ENCODE measurements around the gene SNRPF.
"Not testable (repeated sequence)": the region's sequence is repeated elsewhere in the genome, so short reads cannot be mapped to it uniquely, and the experiment has no call there.

SNRPF gene

GRCh38 chr12:95858451-95859343 is at the start of gene SNRPF:
Gene SNRPF, plus strand, starts transcription at chr12:95858952. Its CDS starts 122 bp downstream, at chr12:95859074.
- H3K36me3 ChIP-seq (replicated peaks) = peaks cover 28% of the 10 kb centered on the region
- peaks cover 10% of the 10 kb centered on the region for H3K27me3 ChIP-seq (ENCODE audit: low read depth)
- peak within 1 kb of the TSS; percentile 81 for H3K4me3 ChIP-seq
- in situ Hi-C loops (cut with MboI; ENCODE audit: low sequenced_read_pairs) = no loop called here
- peaks cover 4% of the 10 kb centered on the region; the same call in 1 of the 2 replicates for H3K4me1 ChIP-seq
- DNase-seq (ENCODE audit: low spot score in 2 of 2) = peak; percentile 96
- no peaks in the 10 kb centered on the region for H3K9me3 ChIP-seq

DNA sequence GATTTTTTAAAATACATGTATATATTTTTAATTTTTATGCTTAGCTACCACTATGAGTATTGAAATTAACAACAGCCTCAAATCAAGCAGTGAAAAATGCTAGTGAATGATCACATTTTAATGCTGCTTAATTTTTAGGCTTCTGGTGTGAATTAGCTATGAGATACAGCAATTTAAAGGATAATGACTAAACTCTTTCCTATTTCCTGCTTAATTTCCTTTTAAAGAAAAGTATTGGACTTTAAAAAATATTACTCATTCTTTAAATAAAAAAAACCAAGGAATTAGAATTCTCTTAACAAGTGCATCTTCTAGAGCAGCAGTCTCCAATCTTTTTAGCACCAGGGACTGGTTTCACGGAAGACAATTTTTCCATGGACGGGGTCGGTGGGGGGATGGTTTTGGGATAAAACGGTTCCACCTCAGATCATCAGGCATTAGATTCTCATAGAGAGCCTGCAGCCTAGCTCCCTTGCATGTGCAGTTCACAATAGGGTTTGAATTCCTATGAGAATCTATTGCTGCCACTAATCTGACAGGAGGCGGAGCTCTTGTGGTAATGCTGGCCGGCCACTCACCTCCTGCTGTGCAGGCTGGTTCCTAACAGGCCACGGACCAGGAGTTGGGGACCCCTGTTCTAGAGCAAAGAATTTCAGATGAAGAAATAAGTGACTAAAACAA is 49.6 kb upstream of the SNRPF start:
- Histone ChIP-seq H3K9me3 (peaks cover 4% of the 10 kb centered on the region; the same call in 1 of the 2 replicates), H3K4me1 (no peaks in the 10 kb centered on the region), H3K36me3 (replicated peaks) (no peaks in the 10 kb centered on the region), H3K27me3 (ENCODE audit: low read depth) (no peaks in the 10 kb centered on the region), H3K4me3 (no peak overlapping the region)
- in situ Hi-C loops (cut with MboI; ENCODE audit: low sequenced_read_pairs) = no loop called here
- DNase-seq (ENCODE audit: low spot score in 2 of 2) = no peak

GRCh38 chr12:95810411-95810810 is 48.3 kb upstream of the SNRPF start:
- in situ Hi-C loops (cut with MboI; ENCODE audit: low sequenced_read_pairs) = no loop called here
- DNase-seq (ENCODE audit: low spot score in 2 of 2) = no peak
- H3K36me3 ChIP-seq (replicated peaks) = no peaks in the 10 kb centered on the region
- no peaks in the 10 kb centered on the region for H3K4me1 ChIP-seq
- H3K27me3 ChIP-seq (ENCODE audit: low read depth) = peaks cover 3% of the 10 kb centered on the region; the same call in 1 of the 2 replicates
- H3K9me3 ChIP-seq = peaks cover 4% of the 10 kb centered on the region; the same call in 1 of the 2 replicates
- H3K4me3 ChIP-seq = no peak overlapping the region

- H3K36me3 ChIP-seq (replicated peaks); DNase-seq (ENCODE audit: low spot score in 2 of 2); H3K4me3 ChIP-seq; H3K4me1 ChIP-seq; in situ Hi-C loops (cut with MboI; ENCODE audit: low sequenced_read_pairs); H3K27me3 ChIP-seq (ENCODE audit: low read depth); H3K9me3 ChIP-seq: not testable (repeated sequence)
Measured at GRCh38 chr12:95812155-95812554, 46.6 kb upstream of the SNRPF start.

DNA sequence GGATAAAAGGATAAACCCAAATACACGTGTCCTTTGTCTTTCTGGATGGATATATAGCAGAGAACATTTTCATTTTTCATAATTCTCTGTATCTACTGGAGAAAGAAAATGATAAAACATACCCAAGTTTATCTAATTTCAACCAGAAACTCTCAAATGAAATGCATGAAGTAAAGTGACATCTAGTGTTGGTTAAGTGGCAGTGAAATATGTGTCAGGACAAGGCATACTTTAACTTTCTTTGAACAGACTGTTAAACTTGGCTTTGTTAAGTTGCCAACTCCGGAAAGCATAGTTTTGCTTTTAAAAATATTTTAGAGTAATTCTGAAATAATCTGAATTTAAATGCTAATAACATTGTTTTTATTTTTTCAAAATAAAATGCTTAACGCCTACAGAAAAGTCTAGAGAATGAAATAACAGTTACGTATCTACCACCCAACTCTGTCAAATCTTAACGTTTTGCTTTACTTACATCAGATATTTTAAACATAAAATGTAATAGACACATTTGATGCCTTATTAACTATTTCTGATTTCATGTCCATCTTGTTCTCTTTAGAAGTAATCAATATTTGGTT is 43.0 kb upstream of the SNRPF start:
- Histone ChIP-seq H3K27me3 (ENCODE audit: low read depth) (peaks cover 3% of the 10 kb centered on the region; the same call in 1 of the 2 replicates), H3K36me3 (replicated peaks) (no peaks in the 10 kb centered on the region), H3K4me1 (no peaks in the 10 kb centered on the region), H3K4me3 (no peak overlapping the region), H3K9me3 (no peaks in the 10 kb centered on the region)
- peak in 1 of 2 experiments; percentile 45 for DNase-seq (ENCODE audit: low spot score in 2 of 2)
- in situ Hi-C loops (cut with MboI; ENCODE audit: low sequenced_read_pairs) = loop anchor here (5.0 kb wide), 1 partner anchor 233 kb away; no protein-coding TSS in a partner anchor

DNA sequence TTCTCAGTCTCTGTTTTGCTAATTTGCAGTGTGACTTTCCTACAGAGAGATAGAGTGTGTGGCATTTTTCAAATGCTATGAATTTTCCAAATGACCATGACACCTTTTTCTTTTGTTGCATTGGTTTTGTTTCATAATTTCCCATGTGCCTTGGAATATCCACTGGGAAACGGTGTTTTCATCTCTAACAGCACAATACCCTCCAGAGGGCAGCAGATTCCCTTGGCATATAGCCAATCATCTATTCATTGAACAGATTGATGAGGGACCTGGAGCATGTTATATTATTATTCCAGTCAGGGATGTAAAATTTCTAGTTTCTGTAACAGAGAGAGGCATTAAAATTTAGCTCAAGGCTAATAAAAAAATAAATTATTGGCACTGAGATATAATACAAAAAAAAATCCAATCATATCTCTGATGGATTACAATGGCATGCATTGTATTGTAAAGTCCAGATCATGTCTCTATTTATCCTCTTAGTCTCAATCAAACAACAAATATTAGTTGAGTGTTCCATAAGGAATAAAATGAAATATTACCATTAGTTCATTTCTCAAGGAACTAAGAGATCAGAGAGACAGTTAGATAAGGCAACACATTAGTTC is 38.6 kb upstream of the SNRPF start:
- peak; percentile 59 to 69 for DNase-seq (ENCODE audit: low spot score in 2 of 2)
- Histone ChIP-seq H3K9me3 (no peaks in the 10 kb centered on the region), H3K36me3 (replicated peaks) (no peaks in the 10 kb centered on the region), H3K27me3 (ENCODE audit: low read depth) (peaks cover 18% of the 10 kb centered on the region), H3K4me1 (no peaks in the 10 kb centered on the region), H3K4me3 (no peak overlapping the region)
- in situ Hi-C loops (cut with MboI; ENCODE audit: low sequenced_read_pairs) = no loop called here

- DNase-seq (ENCODE audit: low spot score in 2 of 2) = peak in 1 of 2 experiments; percentile 60
- H3K4me1 ChIP-seq = peaks cover 15% of the 10 kb centered on the region
Measured at GRCh38 chr12:95829395-95829794, 29.4 kb upstream of the SNRPF start.

GRCh38 chr12:95830335-95831089 is 28.2 kb upstream of the SNRPF start:
- in situ Hi-C loops (cut with MboI; ENCODE audit: low sequenced_read_pairs) = no loop called here
- Histone ChIP-seq H3K4me3 (no peak overlapping the region), H3K27me3 (ENCODE audit: low read depth) (peaks cover 33% of the 10 kb centered on the region), H3K4me1 (peaks cover 15% of the 10 kb centered on the region), H3K36me3 (replicated peaks) (no peaks in the 10 kb centered on the region), H3K9me3 (no peaks in the 10 kb centered on the region)
- no peak for DNase-seq (ENCODE audit: low spot score in 2 of 2)

More at GRCh38 chr12:95829395-95829794, 29.4 kb upstream of the SNRPF start:
- Histone ChIP-seq H3K27me3 (ENCODE audit: low read depth) (peaks cover 25% of the 10 kb centered on the region), H3K36me3 (replicated peaks) (no peaks in the 10 kb centered on the region), H3K9me3 (no peaks in the 10 kb centered on the region), H3K4me3 (no peak overlapping the region)
- in situ Hi-C loops (cut with MboI; ENCODE audit: low sequenced_read_pairs) = no loop called here

- Histone ChIP-seq H3K36me3 (replicated peaks) (no peaks in the 10 kb centered on the region), H3K9me3 (no peaks in the 10 kb centered on the region), H3K27me3 (ENCODE audit: low read depth) (peaks cover 63% of the 10 kb centered on the region), H3K4me1 (peaks cover 3% of the 10 kb centered on the region), H3K4me3 (no peak overlapping the region)
- in situ Hi-C loops (cut with MboI; ENCODE audit: low sequenced_read_pairs) = no loop called here
- no peak for DNase-seq (ENCODE audit: low spot score in 2 of 2)
Measured at GRCh38 chr12:95834572-95834971, 24.2 kb upstream of the SNRPF start.

- Histone ChIP-seq H3K27me3 (ENCODE audit: low read depth) (peaks cover 60% of the 10 kb centered on the region), H3K36me3 (replicated peaks) (no peaks in the 10 kb centered on the region), H3K9me3 (no peaks in the 10 kb centered on the region), H3K4me3 (no peak overlapping the region), H3K4me1 (no peaks in the 10 kb centered on the region; the same call in 1 of the 2 replicates)
- in situ Hi-C loops (cut with MboI; ENCODE audit: low sequenced_read_pairs) = no loop called here
- peak in 1 of 2 experiments; percentile 19 for DNase-seq (ENCODE audit: low spot score in 2 of 2)
Measured at GRCh38 chr12:95836185-95836609, 22.6 kb upstream of the SNRPF start.

GRCh38 chr12:95836630-95837239 is 22.0 kb upstream of the SNRPF start:
- Histone ChIP-seq H3K4me3 (no peak overlapping the region), H3K27me3 (ENCODE audit: low read depth) (peaks cover 55% of the 10 kb centered on the region), H3K4me1 (no peaks in the 10 kb centered on the region; the same call in 1 of the 2 replicates), H3K9me3 (no peaks in the 10 kb centered on the region), H3K36me3 (replicated peaks) (no peaks in the 10 kb centered on the region)
- no peak for DNase-seq (ENCODE audit: low spot score in 2 of 2)
- in situ Hi-C loops (cut with MboI; ENCODE audit: low sequenced_read_pairs) = no loop called here

- Histone ChIP-seq H3K36me3 (replicated peaks) (no peaks in the 10 kb centered on the region), H3K4me1 (no peaks in the 10 kb centered on the region; the same call in 1 of the 2 replicates), H3K27me3 (ENCODE audit: low read depth) (peaks cover 53% of the 10 kb centered on the region), H3K4me3 (no peak overlapping the region), H3K9me3 (no peaks in the 10 kb centered on the region)
- in situ Hi-C loops (cut with MboI; ENCODE audit: low sequenced_read_pairs) = no loop called here
- DNase-seq (ENCODE audit: low spot score in 2 of 2) = no peak
Measured at GRCh38 chr12:95837240-95838038, 21.3 kb upstream of the SNRPF start.
